HG02981 (cell line): ENCODE results near the gene CBFA2T3.

Experiments
- ATAC-seq: cut with Tn5 transposase; IDR thresholded peaks from one replicate; pipeline ENCODE4 v1.9.1; 2021; ENCODE audit warnings: mild to moderate bottlenecking, moderate library complexity; ENCODE audit not compliant: unreplicated experiment

CBFA2T3 gene

DNA sequence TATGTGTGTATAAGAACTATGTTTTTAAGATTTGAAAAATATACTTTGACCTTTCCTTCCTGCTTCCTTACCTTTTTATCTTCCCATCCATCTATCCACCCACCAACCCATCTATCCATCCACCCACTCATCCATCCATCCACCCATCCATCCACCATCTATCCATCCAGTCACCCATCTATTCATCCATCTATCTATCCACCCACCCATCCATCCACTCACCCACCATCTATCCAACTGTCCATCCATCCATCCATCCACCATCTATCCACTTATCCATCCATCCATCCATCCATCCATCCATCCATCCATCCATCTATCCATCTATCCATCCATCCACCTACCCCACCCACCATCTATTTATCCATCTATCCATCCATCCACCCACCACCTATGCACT lies 12.4 kb downstream of the CBFA2T3 start:
- ATAC-seq: no peak

DNA sequence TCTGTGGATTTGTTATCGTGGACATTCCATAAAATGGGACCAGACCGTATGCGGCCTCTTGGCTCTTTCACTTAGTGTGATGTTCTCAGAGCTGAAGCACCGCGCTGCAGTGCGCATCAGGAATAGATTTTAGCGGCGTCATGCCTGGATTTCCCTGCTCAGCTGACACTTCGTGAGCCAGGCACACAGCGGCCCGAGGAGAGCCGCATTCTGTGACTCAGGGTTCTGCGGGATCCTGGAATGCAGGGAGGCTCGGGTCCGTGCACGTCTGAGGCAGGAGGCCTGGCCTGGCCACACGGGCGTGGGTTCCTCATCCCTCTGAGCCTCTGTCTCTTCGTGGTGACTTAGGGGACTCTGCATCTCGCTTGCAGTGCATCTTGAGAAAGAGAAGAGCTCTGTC lies 13.4 kb downstream of the CBFA2T3 start:
- no peak for ATAC-seq

DNA sequence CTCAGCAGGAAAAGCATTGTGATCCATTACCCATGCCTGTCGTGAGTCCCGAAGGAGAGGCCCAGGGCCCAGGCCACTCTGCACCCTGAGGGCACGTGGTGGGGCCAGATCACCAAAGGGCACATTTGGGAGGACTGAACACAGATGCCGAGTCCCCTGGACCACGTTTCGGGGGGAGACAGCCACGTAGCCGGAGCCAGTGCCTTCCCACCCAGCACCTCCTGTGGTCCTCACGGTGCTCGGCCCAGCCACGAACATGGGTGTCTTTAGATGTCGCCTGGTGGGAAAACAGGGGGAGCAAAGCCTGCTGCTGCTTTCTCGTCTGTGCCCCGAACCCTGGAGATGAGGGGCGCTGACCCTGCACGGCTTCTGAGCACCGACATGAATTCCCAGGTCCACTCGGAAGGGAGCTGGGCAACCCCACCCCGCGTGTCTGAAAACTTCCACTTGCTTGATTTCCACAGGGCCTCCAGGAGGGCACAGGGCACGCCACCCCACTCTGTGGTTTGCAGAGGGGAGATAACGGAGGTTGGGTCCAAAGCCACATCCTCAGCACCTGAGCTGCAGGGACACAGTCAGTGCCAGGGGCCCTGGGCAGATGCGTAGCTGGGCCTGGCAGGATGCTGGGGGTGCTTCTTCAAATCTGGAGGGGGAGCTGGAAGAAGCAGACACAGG lies 14.4 kb downstream of the CBFA2T3 start:
- ATAC-seq: no peak

DNA sequence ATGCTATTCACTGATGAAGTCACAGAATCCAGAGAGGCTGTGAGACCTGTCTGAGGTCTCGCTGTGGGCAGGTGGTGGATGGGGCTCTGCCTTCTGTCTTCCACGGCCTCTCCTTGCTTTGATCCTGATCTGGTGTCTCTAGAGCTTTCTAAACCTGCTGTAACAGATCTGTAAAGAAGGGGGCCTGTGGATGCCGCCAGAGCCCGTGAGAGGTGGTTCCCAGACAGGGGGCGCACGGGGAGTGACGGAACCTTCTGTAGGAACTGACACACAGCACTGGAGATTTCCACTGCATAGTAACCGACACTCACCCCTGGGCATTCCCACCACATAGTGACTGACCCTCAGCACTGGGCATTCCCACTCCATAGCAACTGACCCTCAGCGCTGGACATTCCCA lies 16.0 kb downstream of the CBFA2T3 start:
- ATAC-seq: no peak

DNA sequence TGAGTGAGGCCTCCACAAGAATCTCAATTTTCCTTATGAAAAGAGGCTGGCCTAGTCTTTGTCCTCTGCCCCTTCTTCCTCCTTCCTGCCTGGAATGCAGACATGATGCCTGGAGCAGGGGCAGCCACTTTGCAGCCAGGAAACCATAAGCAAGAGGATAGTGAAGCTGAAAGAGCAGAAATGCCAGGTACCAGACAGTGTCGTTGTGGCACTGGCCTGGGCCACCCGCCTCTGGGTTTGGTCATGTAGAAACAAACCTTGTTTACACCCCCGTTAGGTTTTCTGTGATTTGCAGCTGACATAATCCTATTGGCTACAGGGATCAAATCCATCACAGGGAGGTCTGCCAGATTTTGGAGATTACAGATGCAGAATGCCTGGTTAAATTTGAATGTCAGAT lies 16.5 kb downstream of the CBFA2T3 start:
- no peak for ATAC-seq

DNA sequence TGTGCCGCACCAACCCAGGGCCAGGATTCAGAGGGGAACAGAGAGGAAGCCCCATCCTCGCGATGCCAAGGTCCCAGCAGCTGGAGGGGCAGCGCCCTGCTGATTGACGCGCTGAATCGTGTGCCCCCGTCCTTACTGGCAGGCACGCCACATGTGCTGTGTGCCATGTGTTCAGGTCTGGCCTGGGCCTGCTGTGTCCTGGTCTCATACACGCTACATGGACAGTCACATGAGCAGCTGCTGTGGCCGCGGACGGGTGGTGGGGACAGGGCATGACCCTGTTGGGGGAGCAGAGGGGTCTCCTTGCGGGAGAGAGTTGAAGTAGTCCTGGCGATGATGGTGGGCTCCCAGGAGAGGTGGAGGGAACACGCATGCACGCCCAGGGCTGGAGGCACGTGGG lies 18.0 kb downstream of the CBFA2T3 start:
- ATAC-seq: no peak

DNA sequence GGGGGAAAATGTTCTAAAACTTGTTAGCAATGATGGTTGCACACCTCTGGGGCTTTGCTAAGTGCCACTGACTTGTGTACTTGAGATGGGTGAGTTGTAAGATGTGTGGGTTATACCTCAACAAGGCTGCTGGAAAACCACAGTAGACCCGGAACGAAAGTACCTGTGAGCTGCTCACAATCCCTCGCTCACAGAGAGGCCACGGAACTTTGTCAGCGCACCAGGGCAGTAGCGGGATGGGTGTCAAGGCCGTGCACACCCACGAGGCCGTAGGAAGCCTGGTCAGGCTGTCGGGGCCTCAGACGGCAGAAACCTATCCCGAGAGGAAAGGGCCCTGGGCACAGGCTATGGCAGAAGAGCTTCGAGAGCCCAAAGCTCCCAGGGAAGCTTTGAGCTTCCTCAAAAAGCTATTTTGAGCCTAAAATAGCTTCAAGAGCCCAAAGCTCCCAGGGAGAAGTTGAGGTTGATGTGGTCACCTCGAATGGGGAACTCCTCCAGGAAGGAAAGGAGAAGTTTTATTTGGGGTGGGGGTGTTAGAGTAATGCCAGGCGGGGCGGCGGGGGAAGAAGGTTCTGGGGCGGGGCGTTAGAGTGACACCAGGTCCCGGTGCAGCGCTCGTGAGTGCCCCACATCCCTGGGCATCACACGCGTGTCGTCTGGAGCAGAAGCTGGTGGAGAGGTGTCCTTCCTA lies 19.0 kb downstream of the CBFA2T3 start:
- no peak for ATAC-seq

DNA sequence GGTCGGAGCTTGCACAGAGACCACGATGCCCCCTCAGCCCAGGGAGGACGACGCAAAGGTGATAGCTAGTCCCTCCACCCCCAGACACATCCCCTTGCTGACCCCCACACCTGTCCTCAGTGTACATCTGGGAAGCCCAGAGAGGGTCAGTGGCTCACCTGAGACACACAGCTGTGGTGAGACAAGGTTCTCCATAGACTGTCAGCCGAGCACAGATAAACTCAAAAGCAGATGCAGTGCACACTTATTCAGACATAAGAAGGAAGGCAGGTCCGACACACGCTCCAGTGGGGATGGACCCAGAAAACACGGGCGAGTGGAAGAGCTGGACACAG lies 19.6 kb downstream of the CBFA2T3 start:
- ATAC-seq: no peak

DNA sequence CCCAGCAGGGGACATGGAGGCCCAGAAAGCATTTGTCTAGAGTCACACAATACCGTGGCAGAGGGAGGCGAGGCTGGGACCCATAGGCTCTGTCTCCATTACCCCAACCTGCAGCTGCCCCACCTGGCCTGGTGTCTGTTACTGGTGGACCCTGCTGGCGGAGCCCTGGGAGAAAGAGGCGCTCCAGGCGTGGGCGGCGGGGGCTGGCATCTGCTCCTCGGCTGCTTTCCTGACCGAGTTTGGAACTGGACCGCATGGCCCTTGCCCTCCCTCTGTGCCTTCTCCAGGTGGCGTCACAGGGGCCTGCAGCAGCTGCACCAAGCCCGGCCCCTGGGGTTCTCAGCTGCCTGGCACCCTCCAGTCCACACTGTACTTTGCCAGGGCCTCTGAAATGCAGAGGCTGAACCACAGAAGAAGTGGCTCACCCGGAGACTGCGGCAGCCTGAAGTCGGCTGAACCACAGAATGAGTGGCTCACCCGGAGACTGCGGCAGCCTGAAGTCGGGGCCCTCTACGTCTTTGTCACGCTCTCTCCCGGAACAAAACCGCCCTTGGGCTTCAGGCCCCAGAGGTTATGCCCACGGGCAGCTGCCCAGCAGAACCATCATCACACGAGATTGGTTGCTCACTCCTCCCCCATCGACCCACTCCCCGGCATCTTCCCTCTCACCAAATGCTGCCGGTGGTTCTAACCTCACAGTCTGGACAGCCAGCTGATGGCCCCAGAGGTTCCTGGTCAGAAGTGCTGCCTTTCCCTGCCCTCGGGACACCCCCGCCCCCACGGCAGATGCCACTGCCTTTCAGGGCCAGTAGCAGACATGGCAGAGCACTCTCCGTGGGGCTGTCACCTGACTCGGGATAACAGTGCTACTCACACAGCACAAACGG lies 20.2 kb downstream of the CBFA2T3 start:
- ATAC-seq: no peak

DNA sequence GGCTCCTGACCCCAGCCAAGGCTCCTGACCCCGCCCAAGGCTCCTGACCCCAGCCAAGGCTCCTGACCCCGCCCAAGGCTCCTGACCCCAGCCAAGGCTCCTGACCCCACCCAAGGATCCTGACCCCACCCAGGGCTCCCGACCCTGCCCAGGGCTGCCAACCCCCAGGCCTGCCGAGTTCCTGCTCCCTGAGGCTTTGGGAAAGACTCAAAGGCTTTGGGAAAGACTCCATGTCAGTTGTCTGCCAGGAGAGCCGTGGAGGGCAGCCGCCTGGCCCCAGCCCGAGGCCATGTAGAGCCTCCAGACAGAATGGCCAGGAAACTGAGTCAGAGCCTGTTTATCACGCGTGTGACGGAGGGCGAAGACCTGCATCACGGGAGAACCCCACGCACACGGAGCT lies 21.1 kb downstream of the CBFA2T3 start:
- ATAC-seq: no peak

DNA sequence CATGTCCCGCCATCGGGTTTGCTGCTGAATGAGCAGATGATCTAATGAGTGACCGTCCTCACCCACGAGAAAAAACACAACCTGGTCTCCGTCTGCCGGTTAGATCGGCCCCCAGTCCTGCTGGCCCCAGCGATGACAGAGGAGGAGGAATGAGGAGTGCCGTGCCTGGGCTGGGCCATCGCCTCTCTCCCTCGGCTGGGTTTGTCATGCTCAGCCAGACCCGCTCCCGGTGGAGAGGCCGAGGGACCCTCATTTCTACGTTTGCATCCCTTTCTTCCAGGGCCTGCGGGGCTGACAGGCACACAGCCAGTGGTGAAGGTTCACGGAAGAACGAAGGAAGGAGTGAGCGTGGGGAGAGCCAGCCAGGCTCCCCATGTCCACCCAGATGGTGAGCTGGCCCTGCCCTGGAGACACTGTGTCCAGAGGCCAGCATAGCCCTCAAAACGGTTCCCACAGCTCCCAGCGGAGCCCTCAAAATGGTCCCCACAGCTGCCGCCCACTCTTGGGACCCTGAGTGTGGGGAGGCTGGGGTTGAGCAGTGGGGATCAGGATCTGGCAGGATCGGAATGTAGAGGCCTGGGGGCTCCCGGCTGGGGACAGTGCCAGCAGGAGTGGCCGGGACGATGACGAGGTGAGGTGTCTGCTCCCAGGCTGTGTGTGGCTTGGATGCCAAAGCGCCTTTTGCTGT lies 23.9 kb downstream of the CBFA2T3 start:
- no peak for ATAC-seq

DNA sequence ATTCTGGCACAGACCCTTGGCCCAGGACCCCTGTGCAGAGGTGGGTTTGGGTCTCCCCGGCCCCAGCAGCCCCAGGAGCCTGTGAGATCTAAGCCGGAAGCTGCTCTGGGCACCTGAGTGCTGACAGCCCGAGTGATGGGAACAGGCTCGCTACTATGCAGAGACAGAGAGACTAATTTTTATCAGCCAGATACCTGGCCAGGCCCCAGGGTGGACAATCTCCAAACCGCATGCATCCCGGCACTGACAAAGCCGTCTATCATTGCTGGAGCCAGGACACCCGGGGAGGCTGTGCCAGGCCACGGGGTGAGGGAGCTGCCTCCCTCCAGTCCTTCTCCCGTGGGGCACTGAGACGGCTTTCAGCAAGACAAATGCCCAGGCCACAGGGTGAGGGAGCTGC lies 25.0 kb downstream of the CBFA2T3 start:
- no peak for ATAC-seq

DNA sequence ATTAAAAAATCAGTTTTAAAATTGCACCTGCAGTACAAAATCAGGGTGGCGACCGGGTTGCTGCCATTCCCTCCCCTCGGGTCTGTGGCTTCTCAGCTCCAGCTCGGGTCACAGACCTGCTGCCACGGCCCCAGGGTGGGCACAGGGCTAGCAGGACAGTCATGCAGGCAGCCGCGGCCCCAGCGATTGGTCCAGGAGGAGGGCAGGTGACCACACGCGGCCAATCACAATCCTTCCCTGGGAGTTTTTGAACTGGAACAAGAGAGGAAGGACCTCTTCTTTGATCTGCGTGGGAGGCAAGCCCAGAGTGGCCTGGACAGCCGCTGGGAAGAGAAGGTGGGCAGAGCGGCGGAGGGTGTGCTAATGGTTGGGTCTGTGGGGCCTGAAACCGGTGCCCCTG lies 25.5 kb downstream of the CBFA2T3 start:
- no peak for ATAC-seq

DNA sequence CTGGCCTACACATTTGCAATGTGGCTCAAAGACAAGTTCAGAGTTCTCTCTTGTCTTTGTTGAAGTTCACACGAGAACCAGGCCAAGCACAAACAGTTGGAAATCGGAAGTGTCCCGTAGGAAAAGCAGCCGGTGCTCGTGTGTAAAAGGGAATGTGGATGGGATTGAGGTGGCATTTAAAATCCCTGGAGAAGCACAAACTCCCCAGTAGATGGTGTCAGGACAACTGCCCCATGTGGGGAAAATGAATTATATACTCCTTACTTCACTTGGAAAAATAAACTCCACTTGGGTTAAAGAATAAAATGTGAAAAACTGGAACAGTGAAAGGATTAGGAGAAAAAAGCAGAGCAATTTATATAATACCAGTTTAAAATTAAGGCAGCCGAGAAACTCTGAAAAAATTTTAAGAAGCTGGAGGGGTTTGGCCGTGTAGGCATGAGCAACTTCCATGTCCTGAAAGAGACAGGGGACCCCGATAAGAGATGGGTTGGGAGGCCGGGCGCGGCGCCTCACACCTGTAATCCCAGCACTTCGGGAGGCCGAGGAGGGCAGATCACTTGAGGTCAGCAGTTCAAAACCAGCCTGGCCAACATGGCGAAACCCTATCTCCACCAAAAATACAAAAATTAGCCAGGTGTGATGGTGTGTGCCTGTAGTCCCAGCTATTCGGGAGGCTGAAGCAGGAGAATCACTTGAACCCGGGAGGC lies 28.1 kb downstream of the CBFA2T3 start:
- ATAC-seq: no peak

DNA sequence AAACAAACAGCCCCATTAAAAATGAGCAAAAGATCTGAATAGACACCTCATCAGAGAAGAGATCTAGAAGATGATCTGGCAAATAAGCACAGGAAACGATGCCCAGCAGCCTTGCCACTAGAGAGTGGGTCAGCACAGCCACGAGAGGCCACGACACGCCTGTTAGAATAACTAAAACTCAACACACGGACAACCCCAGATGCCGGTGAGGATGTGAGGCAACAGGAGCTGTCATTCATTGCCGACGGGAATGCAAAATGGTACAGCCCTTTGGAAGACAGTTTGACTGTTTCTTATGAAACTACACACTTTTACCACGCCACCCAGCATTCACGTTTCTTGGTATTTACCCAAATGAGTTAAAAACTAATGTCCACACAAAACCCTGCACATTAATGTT lies 31.5 kb downstream of the CBFA2T3 start:
- no peak for ATAC-seq

DNA sequence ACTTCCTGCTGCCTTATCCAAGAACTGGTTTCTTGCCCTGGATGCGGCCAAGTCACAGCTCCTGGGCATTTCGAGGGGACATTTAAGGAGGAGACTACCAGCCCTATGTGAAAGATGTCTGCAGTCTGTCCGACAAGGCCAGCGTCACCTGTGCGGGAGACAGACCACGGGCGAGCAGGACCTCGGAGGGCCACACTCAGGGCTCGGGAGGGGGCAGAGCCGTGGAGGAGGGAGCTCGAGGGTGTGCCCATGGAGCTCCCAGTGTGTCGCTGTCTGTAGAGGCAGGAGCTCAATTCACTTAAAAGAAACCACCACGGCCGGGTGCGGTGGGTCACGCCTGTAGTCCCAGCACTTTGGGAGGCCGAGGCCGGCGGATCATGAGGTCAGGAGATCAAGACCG lies 33.3 kb downstream of the CBFA2T3 start:
- ATAC-seq: no peak

DNA sequence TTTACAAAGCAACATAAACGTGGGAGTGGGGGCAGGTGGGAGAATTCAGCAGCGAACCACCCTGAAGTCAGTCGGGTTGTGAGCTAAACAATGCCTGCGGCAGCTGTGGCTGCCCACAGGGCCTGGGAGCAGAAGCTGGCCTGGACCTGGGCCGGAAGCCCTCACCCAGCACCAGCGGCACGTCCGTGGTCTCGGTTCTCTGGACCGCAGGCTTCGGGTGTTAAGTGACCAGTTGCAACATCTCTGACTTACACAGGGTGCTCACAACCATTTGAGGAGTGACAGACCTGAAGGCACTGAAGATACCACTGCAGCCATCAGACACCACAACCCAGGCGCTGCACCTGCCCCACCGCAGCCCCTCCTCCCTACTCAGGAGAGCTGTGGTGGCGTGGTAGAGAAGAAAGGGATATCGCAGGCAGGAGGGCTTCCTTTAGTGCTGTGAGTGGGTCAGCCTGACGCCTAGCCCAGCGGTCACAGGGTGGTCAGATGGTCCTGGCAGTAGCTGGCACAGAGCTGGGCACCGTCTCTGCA lies 33.8 kb downstream of the CBFA2T3 start:
- no peak for ATAC-seq

DNA sequence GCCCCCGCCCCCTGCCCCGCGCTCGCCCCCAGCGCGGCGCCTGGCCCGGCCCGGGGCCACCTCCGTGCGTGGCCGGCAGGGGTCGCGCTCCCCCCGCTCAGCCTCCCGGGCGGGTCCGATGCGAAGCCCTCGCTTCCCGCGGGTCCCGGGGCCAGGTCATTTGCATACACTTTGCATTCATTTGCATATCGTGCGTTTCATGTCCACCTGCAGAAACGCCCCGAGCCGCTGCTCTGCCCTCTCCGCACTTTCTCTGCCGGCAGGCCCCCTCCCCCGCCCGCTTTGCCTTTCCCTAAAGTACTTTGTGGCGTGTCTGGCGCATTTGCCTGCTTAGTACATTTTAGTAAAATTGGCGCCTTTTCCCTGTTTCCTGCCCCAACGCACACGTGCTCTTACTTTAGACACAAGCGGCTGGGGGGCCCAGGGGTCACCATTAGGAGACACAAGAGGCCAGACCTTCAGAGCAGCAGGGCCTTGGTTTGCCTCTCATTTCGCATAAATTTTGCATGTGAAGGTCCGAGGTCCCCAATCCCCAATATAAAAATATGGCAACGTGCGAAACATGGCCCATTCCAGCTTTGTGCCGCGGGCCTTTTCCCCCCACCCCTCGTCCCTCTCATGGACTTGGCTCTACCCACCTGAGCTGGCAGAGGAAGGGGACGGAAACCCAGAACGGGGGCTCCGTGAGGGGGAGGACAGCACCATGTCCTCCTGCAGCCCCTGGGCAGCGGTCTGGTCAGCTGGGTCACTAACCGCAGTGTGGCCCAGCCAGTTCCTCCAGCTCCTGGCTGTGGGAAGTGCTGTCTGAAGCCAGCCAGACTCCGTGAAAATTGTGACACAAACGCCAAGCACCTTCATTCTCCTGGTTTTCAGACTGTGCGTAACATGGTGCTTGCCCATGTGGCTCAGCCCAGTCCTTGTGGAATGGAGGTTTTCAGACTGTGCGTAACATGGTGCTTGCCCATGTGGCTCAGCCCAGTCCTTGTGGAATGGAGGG lies 34.8 kb downstream of the CBFA2T3 start:
- no peak for ATAC-seq
